HG03520 (cell line): ENCODE data around the gene SAMD8.
"Not testable (repeated sequence)": the region's sequence is repeated elsewhere in the genome, so short reads cannot be mapped to it uniquely, and the experiment has no call there.

ENCODE experiments used
- ATAC-seq: cut with Tn5 transposase; IDR thresholded peaks from one replicate; pipeline ENCODE4 v1.9.1; 2021; ENCODE audit warnings: mild to moderate bottlenecking, moderate library complexity; ENCODE audit not compliant: unreplicated experiment

The SAMD8 gene

GRCh38 chr10:75106891-75107290 lies 4.6 kb upstream of the SAMD8 start:
- not testable (repeated sequence) for ATAC-seq

GRCh38 chr10:75107756-75108683 lies 3.4 kb upstream of the SAMD8 start:
- ATAC-seq: no peak

DNA sequence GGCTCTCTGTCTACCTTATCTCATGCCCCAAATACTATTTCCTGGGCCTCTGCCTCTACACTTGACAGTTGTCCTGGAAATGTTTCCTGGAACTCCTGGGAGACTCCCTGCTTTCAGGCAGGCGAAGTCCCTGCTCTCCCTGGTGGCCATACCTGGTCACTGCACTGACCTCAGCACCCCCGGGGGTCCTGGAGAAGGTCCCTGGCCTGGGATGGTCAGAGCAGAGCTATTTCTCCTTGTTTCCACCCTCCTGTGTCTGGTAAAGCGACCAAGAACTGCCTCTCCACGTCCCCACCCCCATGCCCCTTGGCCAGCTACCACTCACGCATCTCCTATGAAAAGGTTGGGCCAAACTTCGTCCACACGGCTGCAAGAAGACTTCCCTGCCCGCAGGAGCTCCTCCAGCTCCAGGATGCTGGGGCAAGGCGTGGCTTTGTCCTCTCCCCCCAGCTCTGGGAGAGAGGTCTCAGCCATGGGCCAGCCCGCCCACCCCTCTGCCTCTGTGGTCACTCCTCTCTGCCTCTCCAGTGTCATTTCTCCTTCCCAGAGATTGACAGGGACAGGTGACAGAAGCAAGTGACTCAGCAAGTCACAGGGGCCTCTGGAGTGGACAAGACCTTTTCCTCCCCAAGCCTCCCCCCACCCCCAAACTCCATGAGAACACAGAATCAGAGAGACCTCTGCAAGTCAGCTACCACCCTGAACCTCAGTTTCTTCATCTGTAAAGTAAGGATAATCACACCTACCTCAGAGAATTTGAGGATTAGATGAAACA lies 2.6 kb upstream of the SAMD8 start:
- ATAC-seq: no peak

GRCh38 chr10:75109459-75109778 lies 2.0 kb upstream of the SAMD8 start:
- no peak for ATAC-seq

- no peak for ATAC-seq
These were observed 1.3 kb upstream of the SAMD8 start for GRCh38 chr10:75110006-75110632.

DNA sequence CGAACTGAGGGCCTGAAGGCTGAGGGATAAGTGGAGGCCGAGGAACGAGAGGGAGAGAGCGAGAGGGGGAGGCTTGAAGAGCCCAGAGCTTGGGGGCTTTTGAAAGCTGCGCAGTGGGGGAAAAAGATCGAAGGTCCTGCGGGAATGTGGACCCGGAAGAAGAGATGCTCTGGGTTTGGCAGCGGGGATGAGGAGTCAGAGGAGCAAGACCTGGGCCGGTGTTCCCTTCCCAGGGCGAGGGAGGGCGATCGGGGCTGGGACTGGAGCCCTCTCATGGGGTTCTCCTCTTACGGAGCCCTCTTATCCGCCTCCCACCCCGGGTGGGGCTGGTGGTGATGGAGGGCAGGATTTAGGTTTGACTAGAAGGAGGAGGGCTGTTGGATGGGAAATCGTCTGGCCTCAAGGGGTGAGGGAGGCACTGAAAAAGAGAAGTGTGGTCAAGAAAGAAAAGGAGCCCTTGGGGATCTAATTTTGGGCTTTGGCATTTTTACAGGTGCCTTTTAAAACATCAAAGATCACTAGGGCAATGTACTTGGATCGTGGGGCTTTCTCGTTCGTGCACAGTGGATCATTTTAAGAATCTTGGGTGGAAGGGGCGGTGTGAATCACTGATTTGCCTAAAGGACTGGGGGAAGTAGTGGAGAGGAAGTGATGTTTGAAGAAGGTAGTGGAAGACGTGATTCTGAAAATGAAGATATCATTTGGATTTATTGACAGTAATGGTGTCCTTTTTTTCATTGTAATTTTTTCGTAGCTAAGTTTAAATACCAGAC lies 637 bp downstream of the SAMD8 start:
- ATAC-seq: peak; percentile 22

- no peak for ATAC-seq
These were observed 3.7 kb downstream of the SAMD8 start for GRCh38 chr10:75115137-75115536.

- not testable (repeated sequence) for ATAC-seq
These were observed 5.7 kb downstream of the SAMD8 start for GRCh38 chr10:75116941-75117775.

DNA sequence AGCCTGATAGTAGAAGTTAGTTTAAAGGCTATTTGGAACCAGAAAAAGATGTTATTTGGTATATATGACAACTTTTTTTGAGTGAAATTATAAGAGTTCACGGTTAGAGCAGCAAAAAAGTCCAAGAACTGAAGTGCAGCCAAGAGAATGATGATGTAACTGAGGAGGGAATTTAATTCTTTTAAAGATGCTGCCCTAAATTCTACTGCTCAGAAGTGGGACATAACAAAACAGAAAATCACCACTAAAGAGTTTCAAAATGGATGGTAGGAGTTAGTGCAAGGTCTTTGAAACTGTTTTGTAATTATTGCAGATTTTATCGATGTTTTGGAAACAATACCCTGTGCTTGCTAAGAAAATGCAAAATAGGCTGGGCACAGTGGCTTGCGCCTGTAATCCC lies 6.5 kb downstream of the SAMD8 start:
- no peak for ATAC-seq

DNA sequence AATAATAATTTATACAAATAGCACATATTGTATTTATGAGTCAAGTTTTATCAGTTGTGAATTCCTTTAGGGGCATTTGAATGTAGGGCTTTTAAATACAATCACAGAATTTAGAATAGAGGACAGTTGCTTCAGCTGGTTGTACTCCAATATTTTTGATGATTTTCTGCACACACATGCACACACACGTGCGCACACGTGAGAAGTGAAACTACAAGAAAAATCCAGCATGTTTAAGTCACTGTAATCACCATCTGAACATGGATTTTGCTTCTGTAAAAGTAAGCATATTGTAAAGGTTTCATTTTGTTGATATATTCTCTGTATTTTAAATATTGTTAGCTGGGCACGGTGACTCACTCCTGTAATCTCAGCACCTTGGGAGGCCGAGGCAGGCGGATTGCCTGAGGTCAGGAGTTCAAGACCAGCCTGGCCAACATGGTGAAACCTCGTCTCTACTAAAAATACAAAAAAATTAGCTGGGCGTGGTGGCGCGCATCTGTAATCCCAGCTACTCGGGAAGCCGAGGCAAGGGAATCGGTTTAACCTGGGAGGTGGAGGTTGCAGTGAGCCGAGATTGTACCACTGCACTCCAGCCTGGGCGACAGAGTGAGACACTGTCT lies 8.1 kb downstream of the SAMD8 start:
- not testable (repeated sequence) for ATAC-seq

DNA sequence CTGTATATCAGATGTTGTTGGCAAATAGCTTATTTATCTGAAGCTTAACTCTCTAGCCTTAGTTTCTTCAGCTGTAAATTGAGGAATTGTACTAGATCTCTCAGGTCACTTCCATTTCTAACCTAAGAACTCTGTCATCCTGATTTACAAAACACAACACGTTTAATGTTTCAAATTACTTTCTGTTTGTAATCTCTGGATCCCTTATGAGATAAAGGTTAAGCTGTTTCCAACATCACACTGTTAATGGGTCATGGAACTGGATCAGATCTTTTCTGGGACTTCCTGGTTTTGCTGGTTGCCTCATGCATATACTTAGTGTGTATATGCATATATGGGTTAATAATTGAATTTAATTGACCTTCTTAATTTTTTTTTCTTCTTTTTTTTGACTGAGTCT lies 9.9 kb downstream of the SAMD8 start:
- ATAC-seq: no peak

- no peak for ATAC-seq
These were observed 11.0 kb downstream of the SAMD8 start for GRCh38 chr10:75122505-75122904.

DNA sequence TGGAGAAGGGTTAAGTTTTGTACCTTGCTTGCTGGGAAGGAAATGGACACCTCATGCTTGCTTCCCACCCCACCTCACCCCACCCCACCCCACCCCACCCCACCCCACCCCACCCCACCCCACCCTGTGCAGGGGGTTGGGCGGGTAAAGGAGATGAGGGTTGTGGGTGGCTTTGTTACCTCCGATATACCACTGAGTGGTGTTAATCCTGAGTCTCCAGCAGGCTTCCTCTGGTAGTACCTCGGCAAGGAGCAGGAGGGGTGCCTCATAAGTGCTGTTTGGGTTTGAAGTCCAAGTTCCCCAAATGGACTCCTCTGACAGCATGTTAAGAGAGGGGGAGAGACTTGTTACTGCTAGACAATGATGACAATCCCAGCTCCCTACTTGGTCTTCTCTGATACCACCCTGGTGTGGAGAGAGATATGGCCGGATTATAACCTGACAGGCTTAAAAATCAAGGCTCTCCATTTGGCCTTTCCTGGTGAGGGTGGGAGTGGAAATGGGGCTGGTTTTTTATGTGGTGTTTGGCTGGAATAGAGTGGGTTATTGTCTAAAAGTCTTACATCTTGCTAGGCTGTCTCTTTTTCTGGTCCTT lies 11.7 kb downstream of the SAMD8 start:
- no peak for ATAC-seq

GRCh38 chr10:75126277-75126676 lies 14.8 kb downstream of the SAMD8 start:
- no peak for ATAC-seq

- ATAC-seq: no peak
These were observed 16.0 kb downstream of the SAMD8 start for GRCh38 chr10:75127471-75127870.

- ATAC-seq: not testable (repeated sequence)
These were observed 17.5 kb downstream of the SAMD8 start for GRCh38 chr10:75128985-75129384.

GRCh38 chr10:75129537-75129936 lies 18.1 kb downstream of the SAMD8 start:
- ATAC-seq: no peak

GRCh38 chr10:75133701-75134100 lies 22.2 kb downstream of the SAMD8 start:
- not testable (repeated sequence) for ATAC-seq

GRCh38 chr10:75136346-75136745 lies 24.9 kb downstream of the SAMD8 start:
- no peak for ATAC-seq
